Measurements from ENCODE around the gene TSPAN17. TPM values are rescaled to one million over a fixed set of nuclear protein-coding genes. Genes with fewer than 3 reads are reported as not detected.

Gene TSPAN17
- total RNA-seq, 1 experiment from 2014 or later: 50.1 TPM

GRCh38 chr5:176679365-176680225 is 32.3 kb downstream of the TSPAN17 start:
- TF ChIP-seq EGR1 (IDR thresholded peaks at IDR 0.05; ENCODE audit: low read depth) (no peak), YY1 (IDR thresholded peaks at IDR 0.05; ENCODE audit: extremely low read depth, insufficient replicate concordance, low read depth, low read length) (no peak), RAD21 (IDR thresholded peaks at IDR 0.05; ENCODE audit: low read depth) (no peak), FOSL1 (IDR thresholded peaks at IDR 0.05; ENCODE audit: low read depth) (no peak), REST (IDR thresholded peaks at IDR 0.05; ENCODE audit: low read depth) (no peak), SP1 (IDR thresholded peaks at IDR 0.05; ENCODE audit: low read depth) (no peak), POLR2A (IDR thresholded peaks at IDR 0.05; ENCODE audit: borderline replicate concordance, extremely low read depth, insufficient read depth, insufficient read length) (no peak), EZH2phosphoT487 (IDR thresholded peaks at IDR 0.05; ENCODE audit: borderline replicate concordance) (no peak), CEBPB (IDR thresholded peaks at IDR 0.05; ENCODE audit: low read depth) (no peak), ELF1 (IDR thresholded peaks at IDR 0.05; ENCODE audit: borderline replicate concordance, low read depth) (no peak), CBX3 (IDR thresholded peaks at IDR 0.05; ENCODE audit: low read depth) (no peak), EZH2 (IDR thresholded peaks at IDR 0.05) (no peak)
- H3K4me1 ChIP-seq (ENCODE audit: control insufficient read depth in 1 of 2, insufficient read depth in 2 of 2, low read length in 2 of 2): peaks cover 7 to 16% of the 10 kb centered on the region in 2 experiments
- POLR2A ChIA-PET: no interaction called here
- DNase-seq (ENCODE audit: low read depth, low spot score) (no peak), ATAC-seq (no peak)
- H2AFZ ChIP-seq (ENCODE audit: low read depth, low read length, poor library complexity, severe bottlenecking): no peak overlapping the region
- RAD21 ChIA-PET (ENCODE audit: low non-redundant PET in 1 of 2, low total read pairs in 2 of 2, uncharacterized antibody in 2 of 2, unreplicated experiment in 2 of 2): no interaction called here
- H3K79me2 ChIP-seq (ENCODE audit: insufficient read depth, low read length): no peaks in the 10 kb centered on the region
- H3K27me3 ChIP-seq (ENCODE audit: insufficient read depth, low read length): peaks cover 8% of the 10 kb centered on the region; the same call in 1 of the 2 replicates
- H3K9ac ChIP-seq (ENCODE audit: low read length): no peak overlapping the region
- H3K4me2 ChIP-seq (ENCODE audit: low read length): no peak overlapping the region
- CTCF ChIA-PET: no interaction called here
- H3K36me3 ChIP-seq (ENCODE audit: control insufficient read depth in 1 of 2, insufficient read depth in 2 of 2, low read length in 2 of 2): no peaks in the 10 kb centered on the region
- no peaks in the 10 kb centered on the region for H4K20me1 ChIP-seq (ENCODE audit: insufficient read depth)
- H3K27ac ChIP-seq (ENCODE audit: low read depth, low read length): no peak overlapping the region
- H3K9me2 ChIP-seq (ENCODE audit: insufficient read depth): no peaks in the 10 kb centered on the region
- H3K9me3 ChIP-seq (ENCODE audit: control insufficient read depth in 1 of 2, insufficient read depth in 1 of 2, low read depth in 1 of 2, low read length in 2 of 2): no peaks in the 10 kb centered on the region
- intact Hi-C loops (cut with micrococcal nuclease): loop anchor here (5.0 kb wide), 1 partner anchor 268 kb away; no protein-coding TSS in a partner anchor
- H3K4me3 ChIP-seq (replicated peaks in 1 of 2; ENCODE audit: low read depth in 1 of 2, low read length in 2 of 2): no peak overlapping the region
- BruUV-seq (replicated peaks): no TSS peak

All from HCT116 (cell line).